Prostate gland (tissue), 2 donors: ENCODE data around the gene RGS9. TPM values are rescaled to one million over a fixed set of nuclear protein-coding genes. Genes with fewer than 3 reads are reported as not detected.

ENCODE experiments used
- DNase-seq: peaks from one replicate; pipeline ENCODE4 v3.0.0-alpha.2; 2019; ENCODE audit warnings: low spot score
- H3K27ac ChIP-seq, 2 donors: fragments of 200-600 bp; sonication (generic); 2 replicates each; pipeline ENCODE4 v1.5.1; 2017 to 2019
- H3K27me3 ChIP-seq: fragments of 200-600 bp; sonication (generic); replicated peaks from 2 replicates; pipeline ENCODE4 v1.5.1; 2019; ENCODE audit not compliant: insufficient read depth
- H3K36me3 ChIP-seq, 2 donors: fragments of 200-600 bp; sonication (generic); 1 replicate in 1 of 2; 2 replicates in 1 of 2; pipeline versions ENCODE4 v1.5.1 to v1.8.1; 2017 to 2019
- H3K4me1 ChIP-seq: fragments of 200-600 bp; sonication (generic); replicated peaks from 2 replicates; pipeline ENCODE4 v1.5.1; 2019
- H3K4me3 ChIP-seq, 2 donors: fragments of 200-600 bp; sonication (generic); 2 replicates each; pipeline ENCODE4 v1.5.1; 2017 to 2019
- H3K9me3 ChIP-seq: fragments of 200-600 bp; sonication (generic); 2 replicates; pipeline ENCODE4 v1.5.1; 2017
- POLR2A ChIP-seq: fragments of 450-650 bp; IDR thresholded peaks from one replicate; pipeline ENCODE4 v1.6.1; 2016; ENCODE audit warnings: antibody characterized with exemption, mild to moderate bottlenecking
- POLR2AphosphoS5 ChIP-seq: sonication (generic); formaldehyde crosslinking; IDR thresholded peaks from one replicate; pipeline ENCODE4 v1.6.1; 2017; ENCODE audit warnings: antibody characterized with exemption
- WGBS: methylation state at CpG from one replicate; pipeline ENCODE4 v1.1.5; 2018; 5-methylcytosine and 5-hydroxymethylcytosine counted together
- intact Hi-C: fragments of 100-400 bp; cut with DNase I; formaldehyde crosslinking; loops from one replicate; pipeline ENCODE4 v1.14.2; 2022
- total RNA-seq, 2 donors: library from RNA; depleted of rRNA; stranded (reverse); fragments of >200 nt; gene quantifications; one replicate each; pipeline ENCODE4 v1.1.0, GENCODE V29; 2016
- TF ChIP-seq, protein P1 (sequence below), 4 experiments: fragments of 200-600 bp in 2 of 4; fragments of 450-650 bp in 2 of 4; sonication (generic) in 2 of 4; IDR thresholded peaks; 1 replicate in 3 of 4; 2 replicates in 1 of 4; pipeline ENCODE4 v1.5.1; 2016 to 2019; ENCODE audit warnings: antibody characterized with exemption in 4 of 4, mild to moderate bottlenecking in 2 of 4, moderate library complexity in 2 of 4

Gene RGS9
- total RNA-seq, 2 donors from 2014 or later = 7.9 to 9.3 TPM

DNA sequence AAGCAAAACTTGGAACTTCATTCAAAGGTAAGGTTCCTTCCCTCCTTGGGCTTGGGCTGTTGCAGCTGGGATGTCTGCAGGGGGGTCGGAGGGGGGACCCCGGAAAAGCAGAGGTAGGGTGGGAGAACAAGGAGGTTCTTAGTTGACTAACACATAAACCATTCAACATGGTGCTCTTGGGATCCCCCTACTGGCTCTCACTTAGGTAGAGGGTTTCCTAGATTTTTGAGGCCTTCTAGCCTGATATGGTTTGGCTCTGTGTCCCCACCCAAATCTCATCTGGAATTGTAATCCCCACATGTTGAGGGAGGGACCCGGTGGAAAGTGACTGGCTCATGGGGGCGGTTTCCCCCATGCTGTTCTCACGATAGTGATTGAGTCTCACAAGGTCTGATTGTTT lies 93.9 kb downstream of the RGS9 start:
- H3K4me3 ChIP-seq = no peak overlapping the region
- no peaks in the 10 kb centered on the region for H3K36me3 ChIP-seq
- no peaks in the 10 kb centered on the region for H3K9me3 ChIP-seq
- intact Hi-C loops = loop anchor here (10.0 kb wide), 1 partner anchor 934 kb away; no protein-coding TSS in a partner anchor
- TF ChIP-seq POLR2A (no peak), POLR2AphosphoS5 (no peak)
- TF ChIP-seq, protein P1, sequence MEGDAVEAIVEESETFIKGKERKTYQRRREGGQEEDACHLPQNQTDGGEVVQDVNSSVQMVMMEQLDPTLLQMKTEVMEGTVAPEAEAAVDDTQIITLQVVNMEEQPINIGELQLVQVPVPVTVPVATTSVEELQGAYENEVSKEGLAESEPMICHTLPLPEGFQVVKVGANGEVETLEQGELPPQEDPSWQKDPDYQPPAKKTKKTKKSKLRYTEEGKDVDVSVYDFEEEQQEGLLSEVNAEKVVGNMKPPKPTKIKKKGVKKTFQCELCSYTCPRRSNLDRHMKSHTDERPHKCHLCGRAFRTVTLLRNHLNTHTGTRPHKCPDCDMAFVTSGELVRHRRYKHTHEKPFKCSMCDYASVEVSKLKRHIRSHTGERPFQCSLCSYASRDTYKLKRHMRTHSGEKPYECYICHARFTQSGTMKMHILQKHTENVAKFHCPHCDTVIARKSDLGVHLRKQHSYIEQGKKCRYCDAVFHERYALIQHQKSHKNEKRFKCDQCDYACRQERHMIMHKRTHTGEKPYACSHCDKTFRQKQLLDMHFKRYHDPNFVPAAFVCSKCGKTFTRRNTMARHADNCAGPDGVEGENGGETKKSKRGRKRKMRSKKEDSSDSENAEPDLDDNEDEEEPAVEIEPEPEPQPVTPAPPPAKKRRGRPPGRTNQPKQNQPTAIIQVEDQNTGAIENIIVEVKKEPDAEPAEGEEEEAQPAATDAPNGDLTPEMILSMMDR (IDR thresholded peaks at IDR 0.05) = no peak
- peaks cover 7% of the 10 kb centered on the region for H3K27me3 ChIP-seq
- DNase-seq = no peak
- WGBS = 73% methylated on average over 5 of the region's 5 CpGs
- H3K4me1 ChIP-seq = no peaks in the 10 kb centered on the region
- no peak overlapping the region for H3K27ac ChIP-seq

DNA sequence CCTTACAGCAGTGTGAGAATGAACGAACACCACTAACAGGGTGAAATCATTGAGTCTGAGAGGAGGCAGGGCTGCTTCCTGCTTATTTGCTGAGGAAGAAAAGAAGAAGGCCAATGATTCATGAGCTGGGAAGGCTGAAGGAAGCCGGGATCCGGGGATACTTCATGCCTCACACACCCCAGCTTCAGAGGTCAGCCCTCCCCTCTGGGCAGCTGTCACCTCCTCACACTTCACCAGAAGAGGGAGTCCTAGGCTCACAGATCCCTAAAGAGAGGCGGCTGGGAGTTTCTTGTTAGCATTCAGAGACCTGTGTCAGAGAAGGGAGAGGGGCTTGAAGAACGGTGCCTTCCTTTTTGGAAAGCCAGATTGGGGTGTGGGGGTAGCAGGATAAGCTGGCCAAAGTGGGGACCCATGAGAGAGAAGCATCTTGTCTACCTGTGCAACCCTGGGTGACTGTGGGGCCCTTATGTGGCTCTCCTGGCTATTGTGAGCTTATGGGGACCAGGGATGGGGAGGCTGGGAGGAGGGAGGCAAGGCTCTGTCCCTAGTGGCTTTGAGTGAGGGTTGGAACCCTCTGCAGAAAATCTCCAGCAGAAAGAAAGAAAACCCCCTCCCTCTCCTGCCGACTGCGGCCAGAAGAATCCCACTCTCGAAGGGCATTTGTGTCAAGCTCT lies 94.6 kb downstream of the RGS9 start:
- H3K4me1 ChIP-seq = no peaks in the 10 kb centered on the region
- peaks cover 7% of the 10 kb centered on the region for H3K27me3 ChIP-seq
- H3K4me3 ChIP-seq = no peak overlapping the region
- H3K36me3 ChIP-seq = no peaks in the 10 kb centered on the region
- TF ChIP-seq POLR2A = no peak
- TF ChIP-seq, protein P1 (IDR thresholded peaks at IDR 0.05) = peak in 2 of 4 experiments; percentile 49 to 64
- peak; percentile 16 for DNase-seq
- H3K27ac ChIP-seq = no peak overlapping the region
- intact Hi-C loops = loop anchor here (10.0 kb wide), 1 partner anchor 933 kb away; no protein-coding TSS in a partner anchor
- no peaks in the 10 kb centered on the region for H3K9me3 ChIP-seq
- WGBS = 54% methylated on average over 8 of the region's 8 CpGs

DNA sequence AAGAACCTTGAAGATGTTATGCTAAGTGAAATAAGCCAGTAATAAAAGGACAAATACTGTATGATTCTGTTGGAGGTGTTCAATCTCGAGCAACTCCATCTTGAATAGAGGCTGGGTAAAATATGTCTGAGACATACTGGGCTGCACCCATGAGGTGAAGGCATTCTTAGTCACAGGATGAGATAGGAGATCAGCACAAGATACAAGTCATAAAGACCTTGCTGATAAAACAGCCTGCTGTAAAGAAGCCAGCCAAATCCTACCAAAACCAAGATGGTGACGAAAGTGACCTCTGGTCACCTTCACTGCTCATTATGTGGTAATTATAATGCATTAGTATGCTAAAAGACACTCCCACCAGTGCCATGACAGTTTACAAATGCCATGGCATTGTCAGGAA lies 98.1 kb downstream of the RGS9 start:
- Histone ChIP-seq H3K36me3 (no peaks in the 10 kb centered on the region), H3K27me3 (peaks cover 3% of the 10 kb centered on the region), H3K4me1 (no peaks in the 10 kb centered on the region), H3K9me3 (no peaks in the 10 kb centered on the region), H3K27ac (no peak overlapping the region), H3K4me3 (no peak overlapping the region)
- intact Hi-C loops = loop anchor here (10.0 kb wide), 1 partner anchor 930 kb away; no protein-coding TSS in a partner anchor
- TF ChIP-seq, protein P1 (IDR thresholded peaks at IDR 0.05) = no peak
- TF ChIP-seq POLR2AphosphoS5 (no peak), POLR2A (no peak)
- DNase-seq = no peak
- WGBS = 75% methylated on average over 2 of the region's 2 CpGs

DNA sequence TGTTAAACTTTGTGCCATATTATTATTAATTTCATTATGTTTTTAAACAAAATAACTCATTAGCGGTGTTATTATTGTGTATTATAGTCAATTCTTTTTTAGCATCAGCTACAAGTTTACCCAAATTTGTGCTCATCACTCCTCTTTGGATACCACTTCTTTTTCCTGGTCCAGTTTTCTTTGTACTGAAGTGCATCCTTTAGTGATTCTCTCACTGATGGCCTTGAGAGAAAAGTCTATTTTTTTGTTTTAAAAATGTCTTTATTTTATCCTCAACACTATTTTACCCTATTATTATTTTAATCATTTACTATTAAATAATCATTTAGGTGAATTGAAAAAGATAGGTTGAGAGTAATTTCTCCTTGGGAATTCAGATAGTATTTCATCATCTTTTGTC lies 99.2 kb downstream of the RGS9 start:
- DNase-seq = no peak
- TF ChIP-seq POLR2A (no peak), POLR2AphosphoS5 (no peak)
- TF ChIP-seq, protein P1 (IDR thresholded peaks at IDR 0.05) = no peak
- no peaks in the 10 kb centered on the region for H3K9me3 ChIP-seq
- peaks cover 3% of the 10 kb centered on the region for H3K27me3 ChIP-seq
- H3K4me1 ChIP-seq = no peaks in the 10 kb centered on the region
- no peaks in the 10 kb centered on the region for H3K36me3 ChIP-seq
- 0% methylated on average over 1 of the region's 1 CpG for WGBS
- H3K27ac ChIP-seq = no peak overlapping the region
- intact Hi-C loops = loop anchor here (10.0 kb wide), 1 partner anchor 928 kb away; no protein-coding TSS in a partner anchor
- H3K4me3 ChIP-seq = no peak overlapping the region
